ENCODE results near the gene GPR161.

GPR161 gene

GRCh38 chr1:168105846-168106245 lies 30.9 kb downstream of the GPR161 start:
- no peak for DNase-seq (ENCODE audit: low read depth, low spot score)

DNA sequence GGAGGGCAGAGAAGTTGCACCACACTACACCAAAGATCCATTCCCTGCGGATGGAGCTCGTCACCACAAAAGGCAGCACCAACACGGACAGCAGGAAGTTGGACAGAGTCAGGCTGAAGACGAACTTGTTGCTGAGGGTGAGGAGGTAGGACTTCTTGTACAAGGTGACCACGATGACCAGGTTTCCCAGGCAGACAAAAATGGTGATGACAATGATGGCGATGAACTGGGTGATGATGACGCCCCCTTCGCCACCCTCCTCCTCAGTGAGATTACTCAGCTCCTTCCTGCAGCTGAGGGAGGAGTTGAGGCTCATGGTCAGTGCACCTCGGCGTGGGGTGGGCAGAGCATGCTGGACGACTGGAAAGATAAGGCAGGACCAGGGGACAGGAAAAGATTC lies 32.2 kb downstream of the GPR161 start:
- DNase-seq (ENCODE audit: low read depth, low spot score): no peak

DNA sequence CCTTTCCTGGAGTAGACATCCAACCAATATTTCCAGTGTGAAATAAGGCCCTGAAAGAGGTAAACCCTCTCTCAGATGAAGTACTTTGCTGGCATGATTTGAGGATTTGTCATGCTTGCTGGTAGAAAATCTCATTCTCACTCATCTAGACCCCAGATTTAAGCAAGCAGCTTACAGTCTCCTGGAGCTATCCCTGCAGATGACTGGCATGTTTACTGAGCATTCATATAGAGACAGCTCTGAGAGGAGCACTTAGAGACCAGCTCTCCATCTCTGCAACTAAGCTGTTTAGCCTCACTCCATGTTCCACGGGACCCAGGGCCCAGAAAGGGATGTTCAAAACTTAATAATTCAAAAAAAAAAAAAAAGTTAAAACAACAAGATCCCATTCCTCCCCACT lies 34.2 kb downstream of the GPR161 start:
- DNase-seq (ENCODE audit: low read depth, low spot score): no peak

GRCh38 chr1:168101336-168101735 lies 35.4 kb downstream of the GPR161 start:
- no peak for DNase-seq (ENCODE audit: low read depth, low spot score)

DNA sequence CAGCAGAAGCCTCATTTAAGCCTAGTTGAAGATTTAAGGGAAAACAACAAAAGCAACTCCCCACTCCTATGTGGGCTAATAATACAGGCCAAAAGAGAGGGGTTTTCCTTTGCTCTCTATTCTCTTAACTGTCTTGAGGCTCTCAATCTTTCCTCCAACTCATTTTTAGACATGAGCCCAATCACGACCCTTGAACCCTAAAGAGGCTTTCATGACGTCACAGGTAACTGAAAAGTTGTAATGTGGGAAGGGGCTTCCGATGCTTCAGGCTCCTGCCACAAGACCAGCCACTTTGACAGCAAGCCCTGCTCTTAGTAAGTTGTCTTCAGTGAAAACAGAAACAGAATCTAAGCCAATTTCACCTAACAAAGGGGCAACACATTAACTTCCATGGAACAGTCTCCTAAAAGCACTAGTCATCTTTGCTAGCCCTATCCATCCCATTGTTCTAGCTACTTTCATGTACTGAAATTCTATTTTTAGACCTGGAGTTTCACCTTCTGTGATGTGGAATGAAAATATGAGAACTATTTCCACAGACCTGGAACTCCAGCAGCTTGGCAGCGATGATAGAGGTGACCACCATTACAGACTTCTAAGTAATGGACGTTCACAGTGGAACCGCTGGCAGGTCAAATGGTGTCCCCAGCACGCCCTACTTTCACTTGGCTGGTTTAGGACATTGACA lies 36.3 kb downstream of the GPR161 start:
- DNase-seq (ENCODE audit: low read depth, low spot score): no peak

DNA sequence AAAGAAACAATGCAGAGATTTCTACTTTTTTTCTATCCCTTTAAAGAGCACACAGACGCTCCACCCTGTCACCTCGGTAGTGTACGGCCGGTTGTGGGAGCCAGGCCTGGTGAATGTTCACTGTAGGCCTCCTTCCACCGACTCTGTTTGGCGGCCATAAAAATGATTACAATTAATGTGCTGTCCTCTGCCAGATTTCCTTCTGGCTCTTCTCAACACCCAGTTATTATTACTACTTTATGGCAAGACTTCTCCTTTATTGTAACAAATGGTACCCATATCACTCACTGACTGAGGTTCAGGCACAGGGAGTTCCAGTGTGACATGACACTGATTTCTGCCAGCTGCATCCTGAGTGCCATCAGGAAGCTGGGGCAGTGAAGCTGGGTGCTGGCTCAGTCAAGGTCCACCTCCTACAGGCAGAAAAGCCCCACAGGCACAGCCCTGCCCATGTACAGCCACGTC lies 37.4 kb downstream of the GPR161 start:
- DNase-seq (ENCODE audit: low read depth, low spot score): no peak

- DNase-seq (ENCODE audit: low read depth, low spot score): no peak
Measured at GRCh38 chr1:168098534-168099320, 38.0 kb downstream of the GPR161 start.

DNA sequence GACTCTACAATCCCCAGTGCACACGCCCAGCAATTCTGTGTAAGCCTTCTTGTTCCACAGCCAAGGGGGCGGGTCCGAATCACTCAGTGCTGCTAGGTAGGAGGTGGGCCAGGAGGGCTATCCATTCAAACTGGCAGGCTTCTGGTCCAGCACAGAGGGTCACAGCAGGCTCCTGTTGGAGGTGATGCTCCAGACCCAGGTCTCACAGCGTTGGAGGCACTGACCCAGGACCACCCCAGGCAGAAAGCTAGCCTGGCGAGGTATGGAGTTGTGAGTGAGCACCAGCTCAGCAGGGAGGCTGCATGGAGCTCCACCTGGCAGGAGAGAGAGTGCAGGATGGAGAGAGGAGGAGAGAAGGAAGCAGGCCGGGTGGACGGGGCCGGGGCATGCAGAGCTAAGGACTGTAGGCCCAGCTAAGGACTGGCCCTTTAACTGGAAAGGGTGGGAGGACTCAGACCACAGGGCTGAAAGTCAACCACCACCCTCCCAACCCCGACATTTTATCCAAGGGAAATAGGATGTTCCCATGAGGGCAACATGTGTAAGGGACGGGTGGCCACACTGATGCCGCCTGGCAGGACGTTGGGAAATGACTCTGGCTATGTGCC lies 38.7 kb downstream of the GPR161 start:
- no peak for DNase-seq (ENCODE audit: low read depth, low spot score)

GRCh38 chr1:168096296-168097165 lies 40.2 kb downstream of the GPR161 start:
- no peak for DNase-seq (ENCODE audit: low read depth, low spot score)

DNA sequence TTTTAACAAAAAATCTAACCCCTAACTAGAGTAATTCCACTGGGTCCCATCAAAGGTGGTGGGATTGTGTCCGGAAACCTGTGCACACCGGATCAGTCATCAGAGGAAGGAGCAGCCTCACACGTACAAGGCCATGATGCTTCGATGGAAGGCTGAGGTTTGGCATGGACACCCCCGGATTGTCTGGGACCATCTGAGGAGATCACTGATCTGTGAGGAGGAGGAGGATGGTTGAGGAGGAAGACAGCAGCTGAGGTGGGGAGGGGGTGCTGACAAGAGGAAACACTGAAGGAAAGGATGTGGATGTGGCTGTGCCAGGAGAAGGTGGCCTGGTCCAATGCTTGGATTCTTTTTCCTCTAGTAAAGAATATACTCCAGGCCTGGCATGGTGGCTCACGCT lies 41.3 kb downstream of the GPR161 start:
- no peak for DNase-seq (ENCODE audit: low read depth, low spot score)

GRCh38 chr1:168093616-168094015 lies 43.1 kb downstream of the GPR161 start:
- no peak for DNase-seq (ENCODE audit: low read depth, low spot score)

DNA sequence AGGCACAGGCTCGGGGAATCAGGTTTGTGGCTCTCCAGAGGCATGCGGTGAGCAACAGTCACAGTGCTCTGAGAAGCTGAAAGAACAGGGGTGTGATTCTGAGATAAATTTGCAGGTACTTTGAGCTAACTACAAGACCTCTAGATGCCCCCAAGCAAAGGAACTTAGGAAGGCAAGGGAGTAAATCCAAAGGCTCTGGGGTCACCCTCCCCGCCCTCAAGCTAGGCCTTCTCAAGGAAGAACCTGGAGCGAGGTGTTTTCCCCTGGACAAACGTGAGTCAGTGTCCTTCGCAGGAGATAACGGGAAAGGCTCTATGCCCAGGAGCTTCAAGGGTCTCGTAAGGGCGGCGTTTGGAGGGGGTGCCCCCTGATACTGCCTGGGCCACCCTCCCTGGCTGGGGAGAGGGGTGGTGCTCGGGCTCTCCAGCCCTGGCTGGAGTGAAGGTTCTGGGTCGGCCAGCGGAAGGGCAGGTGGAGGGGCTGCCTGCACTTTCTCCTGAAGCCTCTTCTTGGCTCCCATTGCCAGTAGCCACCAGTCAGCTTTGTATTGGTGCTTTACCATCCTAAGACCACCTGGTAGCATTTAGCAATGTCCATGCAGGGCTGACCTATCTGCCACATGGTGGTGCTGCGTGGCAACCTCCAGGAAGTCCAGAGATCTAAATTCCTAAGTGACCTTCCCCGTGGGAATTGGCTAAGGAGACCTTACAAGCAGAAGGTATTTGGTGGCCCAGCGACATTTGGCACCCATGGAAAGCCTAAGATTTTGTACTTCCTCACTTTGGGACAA lies 44.0 kb downstream of the GPR161 start:
- no peak for DNase-seq (ENCODE audit: low read depth, low spot score)

GRCh38 chr1:168091720-168092550 lies 44.8 kb downstream of the GPR161 start:
- DNase-seq (ENCODE audit: low read depth, low spot score): no peak

GRCh38 chr1:168091063-168091462 lies 45.7 kb downstream of the GPR161 start:
- DNase-seq (ENCODE audit: low read depth, low spot score): no peak

- DNase-seq (ENCODE audit: low read depth, low spot score): no peak
Measured at GRCh38 chr1:168090395-168090794, 46.3 kb downstream of the GPR161 start.

- DNase-seq (ENCODE audit: low read depth, low spot score): no peak
Measured at GRCh38 chr1:168089979-168090337, 46.8 kb downstream of the GPR161 start.

GRCh38 chr1:168089326-168089978 lies 47.3 kb downstream of the GPR161 start:
- no peak for DNase-seq (ENCODE audit: low read depth, low spot score)

DNA sequence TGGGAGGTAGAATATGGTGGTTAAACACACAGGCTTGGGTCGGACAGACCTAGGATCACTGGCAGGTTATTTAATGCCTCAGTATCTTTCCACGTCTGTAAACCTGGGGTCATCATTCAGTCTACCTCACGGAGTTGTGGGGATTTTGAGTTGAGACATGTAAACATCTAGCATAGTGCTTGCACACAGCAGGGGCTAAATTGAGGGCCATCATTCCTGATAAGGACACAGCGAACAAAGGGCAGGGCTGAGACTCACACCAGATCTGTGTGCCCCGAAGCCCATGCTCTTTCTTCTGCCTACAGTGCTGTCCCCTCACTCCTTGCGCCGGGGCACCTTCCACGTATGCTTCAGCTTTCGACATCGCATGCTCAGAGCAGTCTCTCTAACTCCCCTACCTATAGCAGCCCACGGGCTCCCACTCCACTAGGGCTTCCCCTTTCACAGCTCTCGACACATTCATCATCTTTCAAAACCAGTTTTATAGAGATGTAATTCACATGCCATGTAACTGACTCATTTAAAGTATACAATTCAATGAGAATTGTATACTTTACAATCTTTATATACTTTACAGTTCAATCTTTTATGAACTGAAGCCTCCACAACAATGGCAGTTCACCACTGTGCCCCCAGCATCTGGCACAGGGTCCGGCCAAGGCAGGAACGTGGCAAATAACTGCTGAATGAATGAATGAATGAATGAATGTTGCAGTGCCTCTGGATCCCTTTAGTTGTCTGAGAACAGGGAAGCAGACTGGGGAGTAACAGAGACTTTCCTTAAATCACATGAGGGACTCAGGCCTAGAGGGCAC lies 48.0 kb downstream of the GPR161 start:
- no peak for DNase-seq (ENCODE audit: low read depth, low spot score)

- DNase-seq (ENCODE audit: low read depth, low spot score): no peak
Measured at GRCh38 chr1:168087696-168088095, 49.0 kb downstream of the GPR161 start.

All from activated CD4-positive, CD25-positive, alpha-beta regulatory T cell treated with anti-CD3 and anti-CD28 coated beads, Interleukin-2, amount 50 U/mL, for 16 hours (primary cell).